H1 (cell line): ENCODE results near the gene TINCR. TPM values are rescaled to one million over a fixed set of nuclear protein-coding genes. Genes with fewer than 3 reads are reported as not detected.

Experiments
- CTCF ChIA-PET: fragments of 300-600 bp; sonication (Branson Sonifier 250); formaldehyde crosslinking; loops from one replicate; lab custom pipeline; 2021; ENCODE audit not compliant: partially characterized antibody; lab: Charles Lee
- POLR2A ChIA-PET: fragments of 300-600 bp; sonication (Branson Sonifier 250); formaldehyde crosslinking; loops from one replicate; lab custom pipeline; 2021; ENCODE audit warnings: inconsistent platforms; ENCODE audit not compliant: partially characterized antibody; lab: Charles Lee
- DNase-seq, 2 experiments: peaks; one replicate each; pipeline versions ENCODE4 v3.0.0 to v3.0.0-alpha.2; 2010 to 2022; ENCODE audit warnings: low spot score in 2 of 2, low read depth in 1 of 2, mixed read lengths in 1 of 2
- FAIRE-seq: peaks from 2 replicates; lab custom pipeline; 2011; peaks lifted over from hg19 to GRCh38; lab: Jason Lieb, UNC
- H2AFZ ChIP-seq: 2 replicates; pipeline ENCODE4 v1.8.1; 2012; ENCODE audit warnings: low read length, inconsistent platforms
- H2AK5ac ChIP-seq: 2 replicates; pipeline ENCODE4 v1.6.1; 2013; ENCODE audit warnings: low read depth, low read length
- H2BK120ac ChIP-seq: replicated peaks from 2 replicates; pipeline ENCODE3; 2013; ENCODE audit warnings: low read depth, low read length, inconsistent platforms
- H2BK12ac ChIP-seq: 2 replicates; pipeline ENCODE4 v1.6.1; 2013; ENCODE audit warnings: low read depth, low read length
- H2BK15ac ChIP-seq: 2 replicates; pipeline ENCODE4 v1.6.1; 2013; ENCODE audit warnings: low read length
- H2BK20ac ChIP-seq: 2 replicates; pipeline ENCODE4 v1.6.1; 2013; ENCODE audit warnings: low read length
- H2BK5ac ChIP-seq: 2 replicates; pipeline ENCODE4 v1.6.1; 2013; ENCODE audit warnings: low read depth, low read length
- H3K14ac ChIP-seq: 2 replicates; pipeline ENCODE4 v1.6.1; 2013; ENCODE audit warnings: inconsistent platforms; ENCODE audit not compliant: insufficient read length
- H3K18ac ChIP-seq: 2 replicates; pipeline ENCODE4 v1.6.1; 2013; ENCODE audit warnings: low read length; ENCODE audit errors: extremely low read depth
- H3K23ac ChIP-seq: 2 replicates; pipeline ENCODE4 v1.6.1; 2013; ENCODE audit warnings: inconsistent platforms; ENCODE audit not compliant: insufficient read length
- H3K23me2 ChIP-seq: 2 replicates; pipeline ENCODE4 v1.6.1; 2013; ENCODE audit warnings: low read depth, low read length
- H3K27ac ChIP-seq: 2 replicates; pipeline ENCODE4 v1.6.1; 2011; ENCODE audit warnings: low read depth, low read length, inconsistent platforms
- H3K27me3 ChIP-seq, 4 experiments: replicated peaks in 1 of 4; 1 replicate in 1 of 4; 2 replicates in 3 of 4; pipeline versions ENCODE4 v1.6.1 to v1.8.1; 2011 to 2013; ENCODE audit warnings: low read length in 3 of 4, mild to moderate bottlenecking in 3 of 4, inconsistent platforms in 2 of 4, mixed read lengths in 2 of 4, moderate library complexity in 1 of 4; ENCODE audit not compliant: control insufficient read depth in 3 of 4, insufficient read depth in 3 of 4; ENCODE audit errors: extremely low read depth in 1 of 4
- H3K36me3 ChIP-seq, 4 experiments: 2 replicates each; pipeline versions ENCODE4 v1.6.1 to v1.8.1; 2011 to 2013; ENCODE audit warnings: mild to moderate bottlenecking in 4 of 4, low read length in 3 of 4, moderate library complexity in 2 of 4, control low read depth in 1 of 4, inconsistent platforms in 1 of 4; ENCODE audit not compliant: insufficient read depth in 4 of 4, control insufficient read depth in 2 of 4
- H3K4ac ChIP-seq: replicated peaks from 2 replicates; pipeline ENCODE3; 2013; ENCODE audit warnings: low read length, low read depth, mixed read lengths, inconsistent platforms; ENCODE audit not compliant: insufficient read length
- H3K4me1 ChIP-seq, 4 experiments: replicated peaks in 1 of 4; 1 replicate in 1 of 4; 2 replicates in 3 of 4; pipeline versions ENCODE4 v1.6.1 to v1.8.1; 2011 to 2013; ENCODE audit warnings: low read length in 3 of 4, inconsistent platforms in 2 of 4, mixed read lengths in 1 of 4; ENCODE audit not compliant: insufficient read depth in 4 of 4, control insufficient read depth in 3 of 4
- H3K4me2 ChIP-seq, 2 experiments: 2 replicates each; pipeline versions ENCODE4 v1.6.1 to v1.8.1; 2011 to 2013; ENCODE audit warnings: low read depth in 2 of 2, low read length in 2 of 2, control low read depth in 1 of 2, inconsistent platforms in 1 of 2, mild to moderate bottlenecking in 1 of 2; ENCODE audit not compliant: insufficient read depth in 1 of 2
- H3K4me3 ChIP-seq, 4 experiments: fragments of 200-600, 300-600 bp in 1 of 4; sonication (generic), shearing (Covaris generic), sonication (Bioruptor Twin) in 1 of 4; 2 replicates each; pipeline versions ENCODE4 v1.5.1 to v1.8.1; 2011 to 2016; ENCODE audit warnings: low read length in 4 of 4, low read depth in 3 of 4, control low read depth in 2 of 4, inconsistent platforms in 2 of 4, mild to moderate bottlenecking in 2 of 4, mixed read lengths in 1 of 4, moderate library complexity in 1 of 4; ENCODE audit not compliant: insufficient read depth in 2 of 4; ENCODE audit errors: extremely low read depth in 1 of 4
- H3K56ac ChIP-seq: replicated peaks from 2 replicates; pipeline ENCODE3; 2013; ENCODE audit warnings: low read depth, mild to moderate bottlenecking, mixed read lengths, low read length, inconsistent platforms; ENCODE audit not compliant: insufficient read length
- H3K79me1 ChIP-seq: 2 replicates; pipeline ENCODE4 v1.6.1; 2013; ENCODE audit warnings: low read depth, low read length, control low read depth
- H3K79me2 ChIP-seq, 2 experiments: 2 replicates each; pipeline versions ENCODE4 v1.6.1 to v1.8.1; 2012 to 2013; ENCODE audit warnings: low read length in 2 of 2, mild to moderate bottlenecking in 2 of 2, inconsistent platforms in 1 of 2; ENCODE audit not compliant: insufficient read depth in 2 of 2, control insufficient read depth in 1 of 2
- H3K9ac ChIP-seq, 4 experiments: replicated peaks in 1 of 4; 1 replicate in 1 of 4; 2 replicates in 3 of 4; pipeline versions ENCODE4 v1.6.1 to v1.8.1; 2011 to 2013; ENCODE audit warnings: low read depth in 3 of 4, low read length in 3 of 4, control low read depth in 2 of 4, mild to moderate bottlenecking in 2 of 4, moderate library complexity in 2 of 4, inconsistent platforms in 1 of 4; ENCODE audit errors: extremely low read depth in 1 of 4
- H3K9me3 ChIP-seq, 2 experiments: 2 replicates each; pipeline versions ENCODE4 v1.6.1 to v1.8.1; 2012 to 2013; ENCODE audit warnings: mild to moderate bottlenecking in 2 of 2, moderate library complexity in 2 of 2, control low read depth in 1 of 2, inconsistent platforms in 1 of 2, low read depth in 1 of 2, low read length in 1 of 2, mixed read lengths in 1 of 2; ENCODE audit not compliant: insufficient read depth in 2 of 2
- H4K20me1 ChIP-seq, 2 experiments: replicated peaks in 1 of 2; 2 replicates each; pipeline versions ENCODE3 to v1.8.1; 2011 to 2013; ENCODE audit warnings: inconsistent platforms in 2 of 2, low read length in 2 of 2, mild to moderate bottlenecking in 1 of 2; ENCODE audit not compliant: insufficient read depth in 2 of 2, control insufficient read depth in 1 of 2
- H4K5ac ChIP-seq: 2 replicates; pipeline ENCODE4 v1.6.1; 2013; ENCODE audit warnings: low read length, low read depth, mixed read lengths, inconsistent platforms; ENCODE audit not compliant: insufficient read length
- H4K8ac ChIP-seq: 2 replicates; pipeline ENCODE4 v1.8.0; 2013; ENCODE audit warnings: mild to moderate bottlenecking, moderate library complexity, low read length, inconsistent platforms; ENCODE audit not compliant: insufficient read depth; ENCODE audit errors: extremely low read depth
- H4K91ac ChIP-seq: replicated peaks from 2 replicates; pipeline ENCODE3; 2013; ENCODE audit warnings: low read length, mixed read lengths, inconsistent platforms; ENCODE audit not compliant: insufficient read length
- JUND ChIP-seq: IDR thresholded peaks from 2 replicates; pipeline ENCODE4 v1.6.1; 2011; ENCODE audit warnings: mild to moderate bottlenecking, improper control_type of control experiment, low read length
- RBBP5 ChIP-seq: IDR thresholded peaks from 2 replicates; pipeline ENCODE4 v1.7.1; 2012; ENCODE audit warnings: low read depth, mild to moderate bottlenecking, inconsistent platforms, low read length, moderate library complexity, borderline replicate concordance
- WGBS, 2 experiments: shearing (Covaris generic) in 1 of 2; methylation state at CpG; one replicate each; pipeline versions ENCODE4 v1.1.6 to v1.1.7; 2013 to 2015; ENCODE audit warnings: low lambda C conversion rate in 2 of 2, mixed read lengths in 2 of 2, inconsistent platforms in 1 of 2, low coverage in 1 of 2, missing lambda C conversion rate in 1 of 2; ENCODE audit not compliant: insufficient replicate concordance in 2 of 2, insufficient coverage in 1 of 2, insufficient read length in 1 of 2; ENCODE audit errors: extremely low coverage in 1 of 2, missing lambda C conversion rate in 1 of 2; 5-methylcytosine and 5-hydroxymethylcytosine counted together
- polyA plus RNA-seq, 7 experiments: library from polyadenylated mRNA; depleted of rRNA in 3 of 7; stranded (reverse) in 5 of 7; unstranded in 2 of 7; fragments of >200 nt in 5 of 7; fragments of 200-250 nt in 2 of 7; gene quantifications; 1 replicate in 5 of 7; 2 replicates in 1 of 7; 4 replicates in 1 of 7; pipeline versions ENCODE4 v1.2.1 to v1.2.3, GENCODE V29; 2011 to 2013; ENCODE audit warnings: missing spikeins in 2 of 7, mixed read lengths in 2 of 7
- total RNA-seq: library from RNA; stranded (reverse); fragmentation: NEBNext Ultra II Directional; extraction: Animal tissue kit (Norgen Biotek cat#: 25700); gene quantifications from 2 replicates; pipeline ENCODE4 v1.2.1, GENCODE V29; 2021

Gene TINCR
- total and polyA plus RNA-seq, 2 of the 8 experiments (the other 6 are each of a cell fraction or from before 2014, with no cell fraction given) = 0.52 to 1.4 TPM

- Histone ChIP-seq H3K18ac (no peak overlapping the region), H4K91ac (no peak overlapping the region), H4K5ac (no peak overlapping the region), H3K14ac (no peak overlapping the region), H3K79me2 (no peaks in the 10 kb centered on the region), H2BK5ac (no peak overlapping the region), H3K9me3 (peaks cover 4 to 11% of the 10 kb centered on the region in 2 experiments; a peak in 2 of 4 replicates), H3K79me1 (no peaks in the 10 kb centered on the region), H3K4me2 (no peak overlapping the region), H2BK20ac (no peak overlapping the region), H3K23me2 (no peaks in the 10 kb centered on the region; the same call in 1 of the 2 replicates), H2BK12ac (no peak overlapping the region), H4K20me1 (no peaks in the 10 kb centered on the region), H2BK15ac (no peak overlapping the region), H4K8ac (no peak overlapping the region), H3K27me3 (no peaks in the 10 kb centered on the region), H3K56ac (no peak overlapping the region), H3K23ac (no peak overlapping the region), H3K36me3 (no peaks in the 10 kb centered on the region), H3K27ac (no peak overlapping the region), H3K4me1 (peaks cover 0 to 4% (median 0%) of the 10 kb centered on the region in 4 experiments; a peak in 3 of 7 replicates), H3K4ac (no peak overlapping the region), H2AK5ac (no peak overlapping the region), H3K4me3 (no peak overlapping the region), H2BK120ac (no peak overlapping the region), H3K9ac (no peak overlapping the region), H2AFZ (no peak overlapping the region)
- CTCF ChIA-PET = interaction anchor here (0.7 to 9.3 kb wide), 8 partner anchors 14 to 41 kb away, joined by 3 to 112 read pairs (median 4); no protein-coding TSS in a partner anchor
- WGBS, 2 experiments = 82% methylated on average over 4 of the region's 4 CpGs; no CpG with 5 or more reads in 1 of the 2 experiments
- POLR2A ChIA-PET = interaction anchor here (1.3 kb wide), 1 partner anchor 16 kb away, joined by 3 read pairs; no protein-coding TSS in a partner anchor
- FAIRE-seq = no peak
- DNase-seq = no peak
- TF ChIP-seq JUND (no peak), RBBP5 (no peak)
Observed at GRCh38 chr19:5519076-5519475, 48.7 kb downstream of the TINCR start.
